ENCODE data around the gene C16orf90. TPM values are rescaled to one million over a fixed set of nuclear protein-coding genes. Genes with fewer than 3 reads are reported as not detected.
A peak's percentile ranks its signal among the peaks of the same experiment; 100 is the strongest.
"Not testable (repeated sequence)": the region's sequence is repeated elsewhere in the genome, so short reads cannot be mapped to it uniquely, and the experiment has no call there.

Gene C16orf90
- not detected for polyA plus RNA-seq (ENCODE audit: low read depth in 6 of 6)

GRCh38 chr16:3495176-3495575 is at the start of gene C16orf90:
TSS of gene C16orf90 (minus strand) at chr16:3495489. CDS start at chr16:3495421, 68 bp downstream.
- peaks cover 5 to 9% (median 7%) of the 10 kb centered on the region in 3 donors for H3K4me1 Mint-ChIP-seq
- H3K4me3 Mint-ChIP-seq, result no peak within 1 kb of the TSS
- ATAC-seq (ENCODE audit: low read depth in 2 of 2) (no peak), DNase-seq (no peak)
- no peaks in the 10 kb centered on the region for H3K9me3 Mint-ChIP-seq
- no peak within 1 kb of the TSS for H3K27ac Mint-ChIP-seq
- no peaks in the 10 kb centered on the region for H3K36me3 Mint-ChIP-seq
- no peaks in the 10 kb centered on the region for H3K27me3 Mint-ChIP-seq

- ATAC-seq (ENCODE audit: low read depth in 2 of 2), result no peak
- H3K4me1 Mint-ChIP-seq, result peaks cover 15 to 22% (median 20%) of the 10 kb centered on the region in 3 donors
- peak overlapping the region in 2 of 6 donors; percentile 41 to 57 for H3K27ac Mint-ChIP-seq
These were observed 47.5 kb upstream of the C16orf90 start for GRCh38 chr16:3542601-3543373.

GRCh38 chr16:3541527-3542155 is 46.4 kb upstream of the C16orf90 start:
- Mint-ChIP-seq H3K4me1 (peaks cover 8 to 12% (median 12%) of the 10 kb centered on the region in 3 donors), H3K9me3 (no peaks in the 10 kb centered on the region), H3K36me3 (peaks cover 6 to 10% of the 10 kb centered on the region in 2 donors), H3K27me3 (no peaks in the 10 kb centered on the region), H3K4me3 (peak overlapping the region in 1 of 8 donors; percentile 35), H3K27ac (peak overlapping the region in 4 of 6 donors; percentile 28 to 81 (median 63))
- DNase-seq (no peak), ATAC-seq (ENCODE audit: low read depth in 2 of 2) (no peak)

More at GRCh38 chr16:3542601-3543373, 47.5 kb upstream of the C16orf90 start:
- Mint-ChIP-seq H3K27me3 (no peaks in the 10 kb centered on the region), H3K9me3 (no peaks in the 10 kb centered on the region), H3K4me3 (no peak overlapping the region), H3K36me3 (peaks cover 9 to 10% of the 10 kb centered on the region in 2 donors)
- no peak for DNase-seq

GRCh38 chr16:3538222-3538621 is 42.9 kb upstream of the C16orf90 start:
- Mint-ChIP-seq H3K9me3 (no peaks in the 10 kb centered on the region), H3K4me1 (peaks cover 17 to 24% (median 19%) of the 10 kb centered on the region in 3 donors), H3K27me3 (no peaks in the 10 kb centered on the region), H3K27ac (peak overlapping the region in 2 of 6 donors; percentile 34 to 39), H3K36me3 (peaks cover 0 to 5% of the 10 kb centered on the region in 2 donors), H3K4me3 (no peak overlapping the region)
- ATAC-seq (ENCODE audit: low read depth in 2 of 2) (no peak), DNase-seq (no peak)

- no peak for ATAC-seq (ENCODE audit: low read depth in 2 of 2)
- no peaks in the 10 kb centered on the region for H3K27me3 Mint-ChIP-seq
- DNase-seq, result no peak
- peaks cover 17 to 24% (median 19%) of the 10 kb centered on the region in 3 donors for H3K4me1 Mint-ChIP-seq
- no peak overlapping the region for H3K4me3 Mint-ChIP-seq
- peaks cover 0 to 5% of the 10 kb centered on the region in 2 donors for H3K36me3 Mint-ChIP-seq
- H3K9me3 Mint-ChIP-seq, result no peaks in the 10 kb centered on the region
- peak overlapping the region in 4 of 6 donors; percentile 12 to 62 (median 34) for H3K27ac Mint-ChIP-seq
These were observed 41.6 kb upstream of the C16orf90 start for GRCh38 chr16:3536851-3537250.

GRCh38 chr16:3536271-3536731 is 41.0 kb upstream of the C16orf90 start:
- ATAC-seq (ENCODE audit: low read depth in 2 of 2) (no peak), DNase-seq (no peak)
- Mint-ChIP-seq H3K36me3 (peaks cover 0 to 5% of the 10 kb centered on the region in 2 donors), H3K9me3 (no peaks in the 10 kb centered on the region), H3K27me3 (no peaks in the 10 kb centered on the region), H3K27ac (peak overlapping the region in 3 of 6 donors; percentile 16 to 68 (median 54)), H3K4me1 (peaks cover 17 to 24% (median 19%) of the 10 kb centered on the region in 3 donors), H3K4me3 (no peak overlapping the region)

GRCh38 chr16:3534126-3534525 is 38.8 kb upstream of the C16orf90 start:
- Mint-ChIP-seq H3K27ac (peak overlapping the region in 3 of 6 donors; percentile 70 to 95 (median 76)), H3K27me3 (no peaks in the 10 kb centered on the region), H3K4me1 (peaks cover 17 to 24% (median 19%) of the 10 kb centered on the region in 3 donors), H3K36me3 (peaks cover 0 to 4% of the 10 kb centered on the region in 2 donors), H3K4me3 (no peak overlapping the region), H3K9me3 (no peaks in the 10 kb centered on the region)
- ATAC-seq (ENCODE audit: low read depth in 2 of 2) (no peak), DNase-seq (no peak)

- Mint-ChIP-seq H3K27me3 (no peaks in the 10 kb centered on the region), H3K27ac (peak overlapping the region in 2 of 6 donors; percentile 20 to 49), H3K9me3 (no peaks in the 10 kb centered on the region), H3K36me3 (peaks cover 0 to 4% of the 10 kb centered on the region in 2 donors), H3K4me1 (peaks cover 21 to 31% (median 25%) of the 10 kb centered on the region in 3 donors), H3K4me3 (no peak overlapping the region)
- no peak for ATAC-seq (ENCODE audit: low read depth in 2 of 2)
- no peak for DNase-seq
These were observed 37.5 kb upstream of the C16orf90 start for GRCh38 chr16:3532741-3533140.

- no peaks in the 10 kb centered on the region for H3K27me3 Mint-ChIP-seq
- H3K36me3 Mint-ChIP-seq, result peaks cover 0 to 4% of the 10 kb centered on the region in 2 donors
- no peak for DNase-seq
- H3K4me3 Mint-ChIP-seq, result no peak overlapping the region
- H3K27ac Mint-ChIP-seq, result no peak overlapping the region
- H3K9me3 Mint-ChIP-seq, result no peaks in the 10 kb centered on the region
- ATAC-seq (ENCODE audit: low read depth in 2 of 2), result no peak
- H3K4me1 Mint-ChIP-seq, result peaks cover 18 to 30% (median 25%) of the 10 kb centered on the region in 3 donors
These were observed 35.2 kb upstream of the C16orf90 start for GRCh38 chr16:3530371-3530914.

GRCh38 chr16:3529175-3529574 is 33.9 kb upstream of the C16orf90 start:
- no peak for DNase-seq
- peaks cover 12 to 19% (median 13%) of the 10 kb centered on the region in 3 donors for H3K4me1 Mint-ChIP-seq
- peaks cover 0 to 4% of the 10 kb centered on the region in 2 donors for H3K36me3 Mint-ChIP-seq
- peak overlapping the region in 1 of 6 donors; percentile 49 for H3K27ac Mint-ChIP-seq
- H3K4me3 Mint-ChIP-seq, result no peak overlapping the region
- ATAC-seq (ENCODE audit: low read depth in 2 of 2), result no peak
- H3K27me3 Mint-ChIP-seq, result no peaks in the 10 kb centered on the region
- H3K9me3 Mint-ChIP-seq, result no peaks in the 10 kb centered on the region

- Mint-ChIP-seq H3K4me1 (peaks cover 9 to 14% (median 13%) of the 10 kb centered on the region in 3 donors), H3K27ac (peak overlapping the region in 3 of 6 donors; percentile 52 to 80 (median 55)), H3K27me3 (no peaks in the 10 kb centered on the region), H3K9me3 (no peaks in the 10 kb centered on the region), H3K36me3 (peaks cover 0 to 4% of the 10 kb centered on the region in 2 donors), H3K4me3 (no peak overlapping the region)
- no peak for ATAC-seq (ENCODE audit: low read depth in 2 of 2)
- DNase-seq, result no peak
These were observed 33.1 kb upstream of the C16orf90 start for GRCh38 chr16:3528406-3528805.

GRCh38 chr16:3527216-3527829 is 32.0 kb upstream of the C16orf90 start:
- H3K27me3 Mint-ChIP-seq; H3K9me3 Mint-ChIP-seq; ATAC-seq (ENCODE audit: low read depth in 2 of 2); H3K36me3 Mint-ChIP-seq: not testable (repeated sequence)
- DNase-seq, result peak; percentile 54
- peak overlapping the region in 4 of 6 donors; percentile 9 to 55 (median 30) for H3K27ac Mint-ChIP-seq
- H3K4me1 Mint-ChIP-seq, result peaks cover 9 to 14% (median 13%) of the 10 kb centered on the region in 3 donors
- peak overlapping the region in 3 of 8 donors; percentile 20 to 75 (median 25) for H3K4me3 Mint-ChIP-seq

GRCh38 chr16:3525951-3526350 is 30.7 kb upstream of the C16orf90 start:
- no peak for ATAC-seq (ENCODE audit: low read depth in 2 of 2)
- no peaks in the 10 kb centered on the region for H3K9me3 Mint-ChIP-seq

More at GRCh38 chr16:3525951-3526350, 30.7 kb upstream of the C16orf90 start:
- peaks cover 2 to 4% of the 10 kb centered on the region in 2 donors for H3K36me3 Mint-ChIP-seq
- no peak overlapping the region for H3K4me3 Mint-ChIP-seq
- H3K4me1 Mint-ChIP-seq, result peaks cover 9 to 14% (median 13%) of the 10 kb centered on the region in 3 donors
- H3K27me3 Mint-ChIP-seq, result no peaks in the 10 kb centered on the region
- H3K27ac Mint-ChIP-seq, result peak overlapping the region in 1 of 6 donors; percentile 71
- DNase-seq, result no peak
